ENCODE data around the gene PDE8A. TPM values are rescaled to one million over a fixed set of nuclear protein-coding genes. Genes with fewer than 3 reads are reported as not detected.

The PDE8A gene
- polyA plus RNA-seq, 1 experiment: 48.4 TPM

GRCh38 chr15:85044251-85044853 lies 62.7 kb downstream of the PDE8A start:
- POLR2A ChIA-PET: no interaction called here
- DNase-seq (ENCODE audit: low read depth, low spot score): peak; percentile 37
- CTCF ChIA-PET: interaction anchor here (0.6 to 2.4 kb wide), 29 partner anchors 9 to 458 kb away, joined by 3 to 24 read pairs (median 5); partner anchors contain the start of gene PDE8A

GRCh38 chr15:85044894-85045293 lies 63.2 kb downstream of the PDE8A start:
- POLR2A ChIA-PET: no interaction called here
- TF ChIP-seq CTCF (IDR thresholded peaks at IDR 0.05; ENCODE audit: low read depth, low read length): no peak
- Histone ChIP-seq H3K27ac (ENCODE audit: low read depth, low read length) (no peak overlapping the region), H3K9me3 (ENCODE audit: control insufficient read depth, insufficient read depth, low read length) (no peaks in the 10 kb centered on the region), H3K27me3 (ENCODE audit: control insufficient read depth, insufficient read depth, low read length) (no peaks in the 10 kb centered on the region), H3K4me3 (ENCODE audit: low read depth, low read length) (no peak overlapping the region)
- CTCF ChIA-PET: interaction anchor here (0.7 to 2.4 kb wide), 16 partner anchors 10 to 457 kb away, joined by 3 to 24 read pairs (median 6); partner anchors contain the start of gene PDE8A
- DNase-seq (ENCODE audit: low read depth, low spot score): no peak

More at GRCh38 chr15:85044251-85044853, 62.7 kb downstream of the PDE8A start:
- Histone ChIP-seq H3K27me3 (ENCODE audit: control insufficient read depth, insufficient read depth, low read length) (no peaks in the 10 kb centered on the region), H3K4me3 (ENCODE audit: low read depth, low read length) (no peak overlapping the region), H3K9me3 (ENCODE audit: control insufficient read depth, insufficient read depth, low read length) (no peaks in the 10 kb centered on the region), H3K27ac (ENCODE audit: low read depth, low read length) (no peak overlapping the region)
- TF ChIP-seq CTCF (IDR thresholded peaks at IDR 0.05; ENCODE audit: low read depth, low read length): peak; percentile 76

DNA sequence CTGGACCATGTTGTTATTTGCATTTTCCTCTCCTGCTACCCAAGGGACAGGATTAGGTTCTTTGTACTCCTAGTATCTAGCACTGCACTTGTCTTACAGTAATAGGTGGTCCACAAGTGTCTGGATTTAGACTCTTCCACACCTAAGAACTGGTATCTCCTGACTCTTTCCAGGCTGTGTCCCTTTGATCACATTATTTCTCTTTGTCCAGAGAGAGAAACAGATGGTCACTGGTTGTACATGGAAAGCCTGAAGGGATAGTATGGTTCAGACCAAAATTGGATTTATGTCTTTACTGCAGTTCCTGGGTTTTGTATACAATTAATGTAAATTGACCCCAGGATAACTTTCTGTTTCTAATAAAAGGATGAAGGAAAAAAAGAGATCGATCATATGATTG lies 64.0 kb downstream of the PDE8A start:
- TF ChIP-seq CTCF (IDR thresholded peaks at IDR 0.05; ENCODE audit: low read depth, low read length): no peak
- POLR2A ChIA-PET: interaction anchor here (0.7 kb wide), 1 partner anchor 65 kb away, joined by 4 read pairs; no protein-coding TSS in a partner anchor
- CTCF ChIA-PET: interaction anchor here (1.0 to 2.3 kb wide), 3 partner anchors 11 to 458 kb away, joined by 3 to 15 read pairs (median 11); no protein-coding TSS in a partner anchor
- no peaks in the 10 kb centered on the region for H3K9me3 ChIP-seq (ENCODE audit: control insufficient read depth, insufficient read depth, low read length)
- no peak for DNase-seq (ENCODE audit: low read depth, low spot score)
- H3K4me3 ChIP-seq (ENCODE audit: low read depth, low read length): no peak overlapping the region
- H3K27me3 ChIP-seq (ENCODE audit: control insufficient read depth, insufficient read depth, low read length): no peaks in the 10 kb centered on the region
- no peak overlapping the region for H3K27ac ChIP-seq (ENCODE audit: low read depth, low read length)

DNA sequence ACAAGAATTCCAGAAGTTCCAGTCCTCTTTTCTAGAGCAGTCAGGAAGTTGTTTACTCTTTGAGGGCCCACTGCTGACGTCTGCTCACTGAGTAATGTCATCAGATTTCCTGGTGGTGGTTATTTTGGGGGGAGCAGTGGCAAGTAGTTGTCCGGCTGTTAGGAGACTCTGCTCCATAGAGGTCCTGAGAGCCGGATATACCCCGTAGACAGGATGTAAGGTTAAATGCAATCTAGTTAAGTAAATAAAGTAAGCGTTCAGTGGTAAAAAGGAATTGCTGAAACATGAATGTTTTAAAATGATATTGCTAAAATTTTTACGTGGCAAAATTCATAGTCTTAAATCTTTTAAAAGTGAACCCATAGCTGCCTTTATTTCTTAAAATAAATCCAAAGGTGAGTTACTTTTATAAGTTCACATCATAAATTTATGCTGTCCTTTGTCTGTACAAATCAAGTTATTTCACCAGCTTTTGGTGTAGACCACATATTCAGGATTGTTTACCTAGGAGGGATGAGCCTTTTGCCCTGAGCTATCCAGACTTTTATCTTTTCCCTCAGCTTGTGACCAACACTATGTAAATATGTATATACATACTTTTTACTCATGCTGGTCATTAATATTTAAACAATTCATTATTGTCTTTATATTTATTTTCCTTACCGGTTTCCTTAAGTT lies 65.8 kb downstream of the PDE8A start:
- H3K9me3 ChIP-seq (ENCODE audit: control insufficient read depth, insufficient read depth, low read length): no peaks in the 10 kb centered on the region
- peak overlapping the region; percentile 79 for H3K27ac ChIP-seq (ENCODE audit: low read depth, low read length)
- no peaks in the 10 kb centered on the region for H3K27me3 ChIP-seq (ENCODE audit: control insufficient read depth, insufficient read depth, low read length)
- DNase-seq (ENCODE audit: low read depth, low spot score): peak; percentile 88
- CTCF ChIA-PET: interaction anchor here (0.6 to 1.9 kb wide), 3 partner anchors 55 to 171 kb away, joined by 3 to 6 read pairs (median 3); no protein-coding TSS in a partner anchor
- H3K4me3 ChIP-seq (ENCODE audit: low read depth, low read length): peak overlapping the region; percentile 18; the same call in 1 of the 2 replicates
- TF ChIP-seq CTCF (IDR thresholded peaks at IDR 0.05; ENCODE audit: low read depth, low read length): no peak
- POLR2A ChIA-PET: interaction anchor here (0.5 kb wide), 1 partner anchor 393 kb away, joined by 3 read pairs; the partner anchor contains the start of gene WDR73

GRCh38 chr15:85048430-85048829 lies 66.8 kb downstream of the PDE8A start:
- DNase-seq (ENCODE audit: low read depth, low spot score): no peak
- Histone ChIP-seq H3K27me3 (ENCODE audit: control insufficient read depth, insufficient read depth, low read length) (no peaks in the 10 kb centered on the region), H3K27ac (ENCODE audit: low read depth, low read length) (peak overlapping the region; percentile 77), H3K4me3 (ENCODE audit: low read depth, low read length) (no peak overlapping the region), H3K9me3 (ENCODE audit: control insufficient read depth, insufficient read depth, low read length) (no peaks in the 10 kb centered on the region)
- CTCF ChIA-PET: interaction anchor here (1.9 kb wide), 1 partner anchor 93 kb away, joined by 6 read pairs; no protein-coding TSS in a partner anchor
- POLR2A ChIA-PET: no interaction called here
- no peak for TF ChIP-seq CTCF (IDR thresholded peaks at IDR 0.05; ENCODE audit: low read depth, low read length)
